ENCODE measurements around the gene BZW2.
A peak's percentile ranks its signal among the peaks of the same experiment; 100 is the strongest.
"Not testable (repeated sequence)": the region's sequence is repeated elsewhere in the genome, so short reads cannot be mapped to it uniquely, and the experiment has no call there.

Gene BZW2

GRCh38 chr7:16651396-16652239 lies 5.6 kb downstream of the BZW2 start:
- H3K4me1 ChIP-seq: peaks cover 30% of the 10 kb centered on the region
- no peaks in the 10 kb centered on the region for H3K9me3 ChIP-seq
- no peaks in the 10 kb centered on the region for H3K36me3 ChIP-seq (replicated peaks)
- DNase-seq (ENCODE audit: low spot score in 2 of 2): no peak
- no peak overlapping the region for H3K4me3 ChIP-seq
- no peaks in the 10 kb centered on the region for H3K27me3 ChIP-seq (ENCODE audit: low read depth)
- in situ Hi-C loops (cut with MboI; ENCODE audit: low sequenced_read_pairs): no loop called here

- Histone ChIP-seq H3K4me1 (peaks cover 28% of the 10 kb centered on the region), H3K9me3 (no peaks in the 10 kb centered on the region), H3K27me3 (ENCODE audit: low read depth) (no peaks in the 10 kb centered on the region), H3K36me3 (replicated peaks) (no peaks in the 10 kb centered on the region), H3K4me3 (no peak overlapping the region)
- in situ Hi-C loops (cut with MboI; ENCODE audit: low sequenced_read_pairs): no loop called here
- no peak for DNase-seq (ENCODE audit: low spot score in 2 of 2)
These were observed 6.2 kb downstream of the BZW2 start for GRCh38 chr7:16652240-16652583.

- Histone ChIP-seq H3K27me3 (ENCODE audit: low read depth) (no peaks in the 10 kb centered on the region), H3K4me1 (peaks cover 28% of the 10 kb centered on the region), H3K36me3 (replicated peaks) (no peaks in the 10 kb centered on the region), H3K9me3 (no peaks in the 10 kb centered on the region), H3K4me3 (no peak overlapping the region)
- in situ Hi-C loops (cut with MboI; ENCODE audit: low sequenced_read_pairs): no loop called here
- DNase-seq (ENCODE audit: low spot score in 2 of 2): no peak
These were observed 6.9 kb downstream of the BZW2 start for GRCh38 chr7:16652888-16653287.

- Histone ChIP-seq H3K4me3 (no peak overlapping the region), H3K27me3 (ENCODE audit: low read depth) (no peaks in the 10 kb centered on the region), H3K4me1 (peaks cover 17% of the 10 kb centered on the region), H3K36me3 (replicated peaks) (no peaks in the 10 kb centered on the region), H3K9me3 (no peaks in the 10 kb centered on the region)
- DNase-seq (ENCODE audit: low spot score in 2 of 2): no peak
- in situ Hi-C loops (cut with MboI; ENCODE audit: low sequenced_read_pairs): no loop called here
These were observed 9.4 kb downstream of the BZW2 start for GRCh38 chr7:16655394-16655793.

- H3K9me3 ChIP-seq: no peaks in the 10 kb centered on the region
- H3K27me3 ChIP-seq (ENCODE audit: low read depth): no peaks in the 10 kb centered on the region
- no peak overlapping the region for H3K4me3 ChIP-seq
- peaks cover 24% of the 10 kb centered on the region for H3K4me1 ChIP-seq
- no peak for DNase-seq (ENCODE audit: low spot score in 2 of 2)
- in situ Hi-C loops (cut with MboI; ENCODE audit: low sequenced_read_pairs): no loop called here
- H3K36me3 ChIP-seq (replicated peaks): no peaks in the 10 kb centered on the region
These were observed 10.2 kb downstream of the BZW2 start for GRCh38 chr7:16656141-16656540.

GRCh38 chr7:16657656-16658279 lies 11.8 kb downstream of the BZW2 start:
- H3K4me3 ChIP-seq: no peak overlapping the region
- no peaks in the 10 kb centered on the region for H3K9me3 ChIP-seq
- peaks cover 39% of the 10 kb centered on the region for H3K4me1 ChIP-seq
- DNase-seq (ENCODE audit: low spot score in 2 of 2): peak in 1 of 2 experiments; percentile 64
- no peaks in the 10 kb centered on the region for H3K27me3 ChIP-seq (ENCODE audit: low read depth)
- in situ Hi-C loops (cut with MboI; ENCODE audit: low sequenced_read_pairs): no loop called here
- H3K36me3 ChIP-seq (replicated peaks): no peaks in the 10 kb centered on the region

GRCh38 chr7:16659854-16660497 lies 14.0 kb downstream of the BZW2 start:
- in situ Hi-C loops (cut with MboI; ENCODE audit: low sequenced_read_pairs); H3K27me3 ChIP-seq (ENCODE audit: low read depth); H3K9me3 ChIP-seq; H3K4me3 ChIP-seq; DNase-seq (ENCODE audit: low spot score in 2 of 2); H3K36me3 ChIP-seq (replicated peaks): not testable (repeated sequence)
- H3K4me1 ChIP-seq: peaks cover 45% of the 10 kb centered on the region

- no peak for DNase-seq (ENCODE audit: low spot score in 2 of 2)
- Histone ChIP-seq H3K4me1 (peaks cover 39% of the 10 kb centered on the region), H3K27me3 (ENCODE audit: low read depth) (no peaks in the 10 kb centered on the region), H3K4me3 (no peak overlapping the region), H3K9me3 (no peaks in the 10 kb centered on the region), H3K36me3 (replicated peaks) (peaks cover 3% of the 10 kb centered on the region; the same call in 1 of the 2 replicates)
- in situ Hi-C loops (cut with MboI; ENCODE audit: low sequenced_read_pairs): no loop called here
These were observed 14.9 kb downstream of the BZW2 start for GRCh38 chr7:16660702-16661464.

- in situ Hi-C loops (cut with MboI; ENCODE audit: low sequenced_read_pairs): no loop called here
- Histone ChIP-seq H3K36me3 (replicated peaks) (peaks cover 7% of the 10 kb centered on the region), H3K4me1 (peaks cover 39% of the 10 kb centered on the region), H3K4me3 (no peak overlapping the region), H3K9me3 (no peaks in the 10 kb centered on the region), H3K27me3 (ENCODE audit: low read depth) (no peaks in the 10 kb centered on the region)
- peak in 1 of 2 experiments; percentile 47 for DNase-seq (ENCODE audit: low spot score in 2 of 2)
These were observed 15.9 kb downstream of the BZW2 start for GRCh38 chr7:16661924-16662323.

GRCh38 chr7:16667355-16667754 lies 21.4 kb downstream of the BZW2 start:
- no peaks in the 10 kb centered on the region for H3K27me3 ChIP-seq (ENCODE audit: low read depth)
- no peaks in the 10 kb centered on the region for H3K9me3 ChIP-seq
- H3K36me3 ChIP-seq (replicated peaks): peaks cover 30% of the 10 kb centered on the region
- in situ Hi-C loops (cut with MboI; ENCODE audit: low sequenced_read_pairs): no loop called here
- no peak overlapping the region for H3K4me3 ChIP-seq
- H3K4me1 ChIP-seq: peaks cover 23% of the 10 kb centered on the region
- DNase-seq (ENCODE audit: low spot score in 2 of 2): no peak

GRCh38 chr7:16668049-16668858 lies 22.3 kb downstream of the BZW2 start:
- Histone ChIP-seq H3K9me3 (no peaks in the 10 kb centered on the region), H3K4me3 (no peak overlapping the region), H3K36me3 (replicated peaks) (peaks cover 30% of the 10 kb centered on the region), H3K27me3 (ENCODE audit: low read depth) (no peaks in the 10 kb centered on the region), H3K4me1 (peaks cover 15% of the 10 kb centered on the region)
- peak in 1 of 2 experiments; percentile 39 for DNase-seq (ENCODE audit: low spot score in 2 of 2)
- in situ Hi-C loops (cut with MboI; ENCODE audit: low sequenced_read_pairs): no loop called here

- peaks cover 14% of the 10 kb centered on the region for H3K4me1 ChIP-seq
- peaks cover 30% of the 10 kb centered on the region for H3K36me3 ChIP-seq (replicated peaks)
- in situ Hi-C loops (cut with MboI; ENCODE audit: low sequenced_read_pairs): no loop called here
- H3K4me3 ChIP-seq: no peak overlapping the region
- H3K27me3 ChIP-seq (ENCODE audit: low read depth): no peaks in the 10 kb centered on the region
- no peak for DNase-seq (ENCODE audit: low spot score in 2 of 2)
- H3K9me3 ChIP-seq: no peaks in the 10 kb centered on the region
These were observed 23.0 kb downstream of the BZW2 start for GRCh38 chr7:16668978-16669377.

- peaks cover 14% of the 10 kb centered on the region for H3K4me1 ChIP-seq
- no peaks in the 10 kb centered on the region for H3K9me3 ChIP-seq
- H3K36me3 ChIP-seq (replicated peaks): peaks cover 35% of the 10 kb centered on the region
- H3K4me3 ChIP-seq: no peak overlapping the region
- in situ Hi-C loops (cut with MboI; ENCODE audit: low sequenced_read_pairs): no loop called here
- H3K27me3 ChIP-seq (ENCODE audit: low read depth): no peaks in the 10 kb centered on the region
- no peak for DNase-seq (ENCODE audit: low spot score in 2 of 2)
These were observed 23.6 kb downstream of the BZW2 start for GRCh38 chr7:16669581-16669980.
